ENCODE measurements around the gene GKN2.

The GKN2 gene

GRCh38 chr2:68952887-68953521 lies at the start of gene GKN2:
TSS of gene GKN2 (minus strand) at chr2:68952893. CDS start at chr2:68952861, 32 bp downstream.
- no peaks in the 10 kb centered on the region for H3K79me2 ChIP-seq (ENCODE audit: insufficient read depth, low read length)
- no peak within 1 kb of the TSS for H3K27ac ChIP-seq (ENCODE audit: low read length)
- H3K27me3 ChIP-seq (ENCODE audit: insufficient read depth, low read length, poor library complexity): peaks cover 2% of the 10 kb centered on the region
- H3K9ac ChIP-seq (ENCODE audit: low read depth, low read length): no peak within 1 kb of the TSS
- H4K20me1 ChIP-seq (ENCODE audit: insufficient read depth, low read length): no peaks in the 10 kb centered on the region
- no peaks in the 10 kb centered on the region for H3K9me3 ChIP-seq (ENCODE audit: insufficient read depth, low read length, severe bottlenecking)
- no peak within 1 kb of the TSS for H2AFZ ChIP-seq (ENCODE audit: low read depth, low read length)
- no peak within 1 kb of the TSS for H3K4me3 ChIP-seq (ENCODE audit: low read depth in 1 of 2, low read length in 2 of 2)
- no peak for ATAC-seq (ENCODE audit: insufficient read depth, low read depth)
- no peak for TF ChIP-seq CTCF (IDR thresholded peaks at IDR 0.05; ENCODE audit: borderline replicate concordance, extremely low read depth, low read length, poor library complexity, severe bottlenecking)
- H3K36me3 ChIP-seq (ENCODE audit: insufficient read depth, low read length): no peaks in the 10 kb centered on the region
- H3K4me1 ChIP-seq (ENCODE audit: insufficient read depth, low read length): no peaks in the 10 kb centered on the region
- no peak within 1 kb of the TSS for H3K4me2 ChIP-seq (ENCODE audit: insufficient read depth, low read length)
- DNase-seq: no peak

- H3K36me3 ChIP-seq (ENCODE audit: insufficient read depth, low read length): no peaks in the 10 kb centered on the region
- no peak overlapping the region for H3K9ac ChIP-seq (ENCODE audit: low read depth, low read length)
- no peaks in the 10 kb centered on the region for H3K9me3 ChIP-seq (ENCODE audit: insufficient read depth, low read length, severe bottlenecking)
- H3K79me2 ChIP-seq (ENCODE audit: insufficient read depth, low read length): no peaks in the 10 kb centered on the region
- H3K4me1 ChIP-seq (ENCODE audit: insufficient read depth, low read length): no peaks in the 10 kb centered on the region
- no peak overlapping the region for H3K27ac ChIP-seq (ENCODE audit: low read length)
- no peak overlapping the region for H3K4me2 ChIP-seq (ENCODE audit: insufficient read depth, low read length)
- H3K4me3 ChIP-seq (ENCODE audit: low read depth in 1 of 2, low read length in 2 of 2): no peak overlapping the region
- no peak for DNase-seq
- TF ChIP-seq CTCF (IDR thresholded peaks at IDR 0.05; ENCODE audit: borderline replicate concordance, extremely low read depth, low read length, poor library complexity, severe bottlenecking): no peak
- TF ChIP-seq EZH2 (IDR thresholded peaks at IDR 0.05; ENCODE audit: borderline replicate concordance, low read depth, low read length, severe bottlenecking): no peak
- no peak for ATAC-seq (ENCODE audit: insufficient read depth, low read depth)
- no peaks in the 10 kb centered on the region for H4K20me1 ChIP-seq (ENCODE audit: insufficient read depth, low read length)
- H3K27me3 ChIP-seq (ENCODE audit: insufficient read depth, low read length, poor library complexity): peaks cover 2% of the 10 kb centered on the region
- no peak overlapping the region for H2AFZ ChIP-seq (ENCODE audit: low read depth, low read length)
Measured at GRCh38 chr2:69001879-69002278, 49.2 kb upstream of the GKN2 start.

- no peak for ATAC-seq (ENCODE audit: insufficient read depth, low read depth)
Measured at GRCh38 chr2:68997401-68997800, 44.7 kb upstream of the GKN2 start.

More at GRCh38 chr2:68997401-68997800, 44.7 kb upstream of the GKN2 start:
- Histone ChIP-seq H3K27me3 (ENCODE audit: insufficient read depth, low read length, poor library complexity) (peaks cover 2% of the 10 kb centered on the region), H3K4me2 (ENCODE audit: insufficient read depth, low read length) (no peak overlapping the region), H3K9me3 (ENCODE audit: insufficient read depth, low read length, severe bottlenecking) (no peaks in the 10 kb centered on the region), H3K9ac (ENCODE audit: low read depth, low read length) (no peak overlapping the region), H4K20me1 (ENCODE audit: insufficient read depth, low read length) (no peaks in the 10 kb centered on the region), H2AFZ (ENCODE audit: low read depth, low read length) (no peak overlapping the region), H3K27ac (ENCODE audit: low read length) (no peak overlapping the region), H3K4me1 (ENCODE audit: insufficient read depth, low read length) (no peaks in the 10 kb centered on the region), H3K36me3 (ENCODE audit: insufficient read depth, low read length) (no peaks in the 10 kb centered on the region), H3K79me2 (ENCODE audit: insufficient read depth, low read length) (no peaks in the 10 kb centered on the region), H3K4me3 (ENCODE audit: low read depth in 1 of 2, low read length in 2 of 2) (no peak overlapping the region)
- TF ChIP-seq CTCF (IDR thresholded peaks at IDR 0.05; ENCODE audit: borderline replicate concordance, extremely low read depth, low read length, poor library complexity, severe bottlenecking) (no peak), EZH2 (IDR thresholded peaks at IDR 0.05; ENCODE audit: borderline replicate concordance, low read depth, low read length, severe bottlenecking) (no peak)
- no peak for DNase-seq
